ENCODE measurements around the gene AIG1.

- TF ChIP-seq PKNOX1 (IDR thresholded peaks at IDR 0.05) (no peak), TARDBP (IDR thresholded peaks at IDR 0.05) (no peak), ELF4 (IDR thresholded peaks at IDR 0.05) (no peak), ARNT (IDR thresholded peaks at IDR 0.05) (no peak), HDGF (IDR thresholded peaks at IDR 0.05; ENCODE audit: borderline replicate concordance) (no peak), NFRKB (IDR thresholded peaks at IDR 0.05) (no peak), BHLHE40 (IDR thresholded peaks at IDR 0.05; ENCODE audit: borderline replicate concordance) (no peak), FOXK2 (IDR thresholded peaks at IDR 0.05) (no peak), SP1 (IDR thresholded peaks at IDR 0.05) (no peak), FOXM1 (IDR thresholded peaks at IDR 0.05; ENCODE audit: borderline replicate concordance) (no peak), ZNF384 (IDR thresholded peaks at IDR 0.05) (no peak), L3MBTL2 (conservative IDR thresholded peaks at IDR 0.05) (no peak)
These were observed 119.4 kb downstream of the AIG1 start for GRCh38 chr6:143179901-143180612.
